IPS-20b (cell line): ENCODE data around the gene CAPN5.
A peak's percentile ranks its signal among the peaks of the same experiment; 100 is the strongest.
"Not testable (repeated sequence)": the region's sequence is repeated elsewhere in the genome, so short reads cannot be mapped to it uniquely, and the experiment has no call there.

ENCODE experiments used
- H3K27ac ChIP-seq: one replicate; pipeline ENCODE4 v1.5.1; 2013; ENCODE audit warnings: low read length
- H3K27me3 ChIP-seq: 2 replicates; pipeline ENCODE4 v1.6.1; 2013; ENCODE audit warnings: mild to moderate bottlenecking, low read length, inconsistent platforms; ENCODE audit not compliant: insufficient read depth
- H3K36me3 ChIP-seq: 2 replicates; pipeline ENCODE4 v1.6.1; 2013; ENCODE audit warnings: low read depth, mild to moderate bottlenecking, inconsistent platforms, low read length, moderate library complexity; ENCODE audit not compliant: insufficient read depth
- H3K4me1 ChIP-seq: 2 replicates; pipeline ENCODE4 v1.6.1; 2013; ENCODE audit warnings: mild to moderate bottlenecking, control low read depth, inconsistent platforms, low read length, moderate library complexity; ENCODE audit not compliant: insufficient read depth
- H3K4me3 ChIP-seq: 2 replicates; pipeline ENCODE4 v1.5.1; 2013; ENCODE audit warnings: mild to moderate bottlenecking, low read length, inconsistent platforms
- H3K9ac ChIP-seq: 2 replicates; pipeline ENCODE4 v1.6.1; 2013; ENCODE audit warnings: low read depth, mild to moderate bottlenecking, inconsistent platforms, low read length, moderate library complexity
- H3K9me3 ChIP-seq: 2 replicates; pipeline ENCODE4 v1.6.1; 2013; ENCODE audit warnings: mild to moderate bottlenecking, low read depth, low read length, inconsistent platforms; ENCODE audit not compliant: insufficient read depth

The CAPN5 gene

GRCh38 chr11:77056814-77057402 is 9.9 kb upstream of the CAPN5 start:
- Histone ChIP-seq H3K4me3 (no peak overlapping the region), H3K4me1 (no peaks in the 10 kb centered on the region; the same call in 1 of the 2 replicates), H3K9ac (no peak overlapping the region), H3K36me3 (no peaks in the 10 kb centered on the region), H3K27ac (no peak overlapping the region), H3K27me3 (no peaks in the 10 kb centered on the region), H3K9me3 (no peaks in the 10 kb centered on the region)

- H3K4me3 ChIP-seq: no peak overlapping the region
- H3K9ac ChIP-seq: no peak overlapping the region
- no peaks in the 10 kb centered on the region for H3K36me3 ChIP-seq
- no peaks in the 10 kb centered on the region; the same call in 1 of the 2 replicates for H3K4me1 ChIP-seq
- no peak overlapping the region for H3K27ac ChIP-seq
- no peaks in the 10 kb centered on the region for H3K9me3 ChIP-seq
- no peaks in the 10 kb centered on the region for H3K27me3 ChIP-seq
These were observed 8.8 kb upstream of the CAPN5 start for GRCh38 chr11:77057938-77058474.

- Histone ChIP-seq H3K27me3 (0 out of 2 replicates have a peak, but pooled peaks cover 1% of the 10 kb centered on the region), H3K4me1 (no peaks in the 10 kb centered on the region; the same call in 1 of the 2 replicates), H3K9me3 (no peaks in the 10 kb centered on the region), H3K27ac (no peak overlapping the region), H3K36me3 (no peaks in the 10 kb centered on the region), H3K9ac (no peak overlapping the region), H3K4me3 (no peak overlapping the region)
These were observed 7.9 kb upstream of the CAPN5 start for GRCh38 chr11:77058900-77059299.

GRCh38 chr11:77059806-77060205 is 7.0 kb upstream of the CAPN5 start:
- Histone ChIP-seq H3K9ac (no peak overlapping the region), H3K4me1 (no peaks in the 10 kb centered on the region; the same call in 1 of the 2 replicates), H3K9me3 (no peaks in the 10 kb centered on the region), H3K36me3 (no peaks in the 10 kb centered on the region), H3K27ac (no peak overlapping the region), H3K4me3 (no peak overlapping the region), H3K27me3 (peaks cover 10% of the 10 kb centered on the region)

GRCh38 chr11:77060234-77060633 is 6.5 kb upstream of the CAPN5 start:
- no peak overlapping the region for H3K9ac ChIP-seq
- H3K4me1 ChIP-seq: no peaks in the 10 kb centered on the region
- H3K27me3 ChIP-seq: peaks cover 14% of the 10 kb centered on the region
- no peaks in the 10 kb centered on the region for H3K9me3 ChIP-seq
- no peak overlapping the region for H3K4me3 ChIP-seq
- no peaks in the 10 kb centered on the region for H3K36me3 ChIP-seq
- no peak overlapping the region for H3K27ac ChIP-seq

- not testable (repeated sequence) for H3K4me1 ChIP-seq, H3K4me3 ChIP-seq, H3K27ac ChIP-seq
These were observed 5.5 kb upstream of the CAPN5 start for GRCh38 chr11:77061258-77061657.

GRCh38 chr11:77062924-77063323 is 3.8 kb upstream of the CAPN5 start:
- H3K9ac ChIP-seq: no peak overlapping the region
- H3K27ac ChIP-seq: no peak overlapping the region
- H3K9me3 ChIP-seq: no peaks in the 10 kb centered on the region
- no peak overlapping the region for H3K4me3 ChIP-seq
- peaks cover 24% of the 10 kb centered on the region for H3K27me3 ChIP-seq
- peaks cover 3% of the 10 kb centered on the region; the same call in 1 of the 2 replicates for H3K4me1 ChIP-seq
- H3K36me3 ChIP-seq: no peaks in the 10 kb centered on the region

More at GRCh38 chr11:77061258-77061657, 5.5 kb upstream of the CAPN5 start:
- H3K36me3 ChIP-seq, H3K9ac ChIP-seq, H3K9me3 ChIP-seq: not testable (repeated sequence)
- peaks cover 20% of the 10 kb centered on the region for H3K27me3 ChIP-seq

- Histone ChIP-seq H3K27me3 (peaks cover 28% of the 10 kb centered on the region), H3K36me3 (no peaks in the 10 kb centered on the region), H3K27ac (no peak overlapping the region), H3K4me1 (peaks cover 3% of the 10 kb centered on the region; the same call in 1 of the 2 replicates), H3K4me3 (no peak overlapping the region), H3K9me3 (no peaks in the 10 kb centered on the region), H3K9ac (no peak overlapping the region)
These were observed 3.4 kb upstream of the CAPN5 start for GRCh38 chr11:77063407-77063806.

- Histone ChIP-seq H3K27ac (no peak overlapping the region), H3K4me3 (no peak overlapping the region), H3K9ac (no peak overlapping the region), H3K27me3 (peaks cover 28% of the 10 kb centered on the region), H3K36me3 (no peaks in the 10 kb centered on the region), H3K4me1 (peaks cover 3% of the 10 kb centered on the region; the same call in 1 of the 2 replicates), H3K9me3 (no peaks in the 10 kb centered on the region)
These were observed 2.9 kb upstream of the CAPN5 start for GRCh38 chr11:77063861-77064260.

- Histone ChIP-seq H3K4me3 (no peak overlapping the region), H3K4me1 (peaks cover 3% of the 10 kb centered on the region; the same call in 1 of the 2 replicates), H3K9ac (no peak overlapping the region), H3K36me3 (no peaks in the 10 kb centered on the region), H3K9me3 (no peaks in the 10 kb centered on the region), H3K27me3 (peaks cover 28% of the 10 kb centered on the region), H3K27ac (no peak overlapping the region)
These were observed 2.0 kb upstream of the CAPN5 start for GRCh38 chr11:77064648-77065217.

GRCh38 chr11:77065878-77066228 is 918 bp upstream of the CAPN5 start:
- Histone ChIP-seq H3K9ac (peak overlapping the region; percentile 65; the same call in 1 of the 2 replicates), H3K9me3 (no peaks in the 10 kb centered on the region), H3K27ac (no peak overlapping the region), H3K4me3 (peak overlapping the region; percentile 78), H3K4me1 (peaks cover 3% of the 10 kb centered on the region; the same call in 1 of the 2 replicates), H3K36me3 (no peaks in the 10 kb centered on the region), H3K27me3 (peaks cover 28% of the 10 kb centered on the region)

- H3K9ac ChIP-seq: no peak overlapping the region; the same call in 1 of the 2 replicates
- H3K36me3 ChIP-seq: no peaks in the 10 kb centered on the region
- H3K9me3 ChIP-seq: no peaks in the 10 kb centered on the region
- peaks cover 3% of the 10 kb centered on the region; the same call in 1 of the 2 replicates for H3K4me1 ChIP-seq
- peaks cover 28% of the 10 kb centered on the region for H3K27me3 ChIP-seq
- H3K4me3 ChIP-seq: peak overlapping the region; percentile 78
- H3K27ac ChIP-seq: no peak overlapping the region
These were observed 1.2 kb downstream of the CAPN5 start for GRCh38 chr11:77067861-77068443.
